M059J (cell line): ENCODE measurements around the gene SLC35G2. TPM values are rescaled to one million over a fixed set of nuclear protein-coding genes. Genes with fewer than 3 reads are reported as not detected.
"Not testable (repeated sequence)": the region's sequence is repeated elsewhere in the genome, so short reads cannot be mapped to it uniquely, and the experiment has no call there.

Experiments
- DNase-seq: peaks from one replicate; pipeline ENCODE4 v3.0.0-alpha.2; 2012; ENCODE audit warnings: low read depth
- total RNA-seq: library from RNA; depleted of rRNA; stranded (reverse); fragments of >200 nt; shearing (Covaris generic); gene quantifications from 2 replicates; pipeline ENCODE4 v1.2.3, GENCODE V29; 2014

SLC35G2 gene
- total RNA-seq, 1 experiment from 2014 or later, result 54.6 TPM

DNA sequence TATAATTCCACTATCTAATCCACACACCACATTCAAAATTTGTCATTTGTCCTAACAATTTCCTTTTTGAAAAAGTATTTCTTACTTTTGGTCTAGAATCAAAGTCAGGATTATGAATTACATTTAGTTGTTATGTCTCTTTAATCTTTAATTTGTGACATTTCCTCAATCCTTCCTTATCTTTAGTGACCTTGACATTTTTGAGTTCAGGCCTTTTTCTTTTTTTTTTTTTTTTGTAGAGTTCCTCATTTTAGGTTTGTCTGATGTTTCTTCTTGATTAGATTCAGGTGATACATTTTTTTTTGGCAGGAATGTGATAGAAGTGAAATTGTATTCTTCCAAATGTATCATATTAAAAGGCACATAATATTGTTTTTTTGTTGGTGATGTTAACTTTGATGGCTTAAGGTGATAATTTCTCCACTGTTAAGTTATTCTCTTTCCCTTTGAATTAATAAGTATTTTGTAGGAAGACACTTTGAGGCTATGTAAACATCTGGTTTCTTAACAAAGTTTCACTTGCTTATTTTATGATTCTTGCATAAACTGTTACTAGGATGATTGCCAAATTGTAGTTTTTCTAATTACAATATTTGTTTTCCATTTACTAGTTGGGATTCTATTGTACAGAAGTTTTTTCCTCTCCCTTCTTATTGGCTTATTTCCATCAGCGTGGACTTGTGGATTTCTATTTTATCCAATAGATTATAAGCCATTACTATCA lies 16.3 kb downstream of the SLC35G2 start:
- no peak for DNase-seq

DNA sequence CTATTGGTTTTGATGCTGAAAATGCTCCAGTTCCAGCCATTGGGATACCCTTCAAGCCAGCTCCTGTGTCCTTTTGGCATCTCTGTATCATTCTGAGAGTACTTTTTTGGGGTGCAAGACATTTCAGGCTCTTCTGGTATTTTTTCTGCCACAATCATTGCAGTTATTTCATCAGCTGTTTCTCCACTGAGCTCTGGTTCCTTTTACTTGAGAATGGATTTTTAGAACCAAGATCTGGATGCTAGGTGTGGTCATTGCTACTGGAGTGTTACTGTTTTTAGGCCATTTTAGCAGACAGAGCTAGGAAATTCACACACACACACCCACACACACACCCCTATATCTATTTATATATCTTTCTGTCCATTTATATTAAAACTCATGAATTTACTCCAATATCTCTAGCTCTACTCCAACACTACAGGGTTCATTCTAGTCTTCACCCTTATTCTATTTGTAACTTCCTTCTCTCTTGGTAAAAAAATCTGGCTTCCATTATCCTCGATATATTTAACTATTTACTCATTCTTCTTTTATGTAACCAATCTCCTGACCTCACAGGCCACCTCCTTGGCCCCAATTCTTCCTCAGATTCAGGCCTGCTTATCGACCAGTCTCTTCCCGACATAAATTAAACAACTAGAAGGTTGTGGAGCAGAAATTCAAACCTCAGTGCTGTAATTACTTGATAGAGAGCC lies 17.0 kb downstream of the SLC35G2 start:
- DNase-seq, result peak; percentile 38

DNA sequence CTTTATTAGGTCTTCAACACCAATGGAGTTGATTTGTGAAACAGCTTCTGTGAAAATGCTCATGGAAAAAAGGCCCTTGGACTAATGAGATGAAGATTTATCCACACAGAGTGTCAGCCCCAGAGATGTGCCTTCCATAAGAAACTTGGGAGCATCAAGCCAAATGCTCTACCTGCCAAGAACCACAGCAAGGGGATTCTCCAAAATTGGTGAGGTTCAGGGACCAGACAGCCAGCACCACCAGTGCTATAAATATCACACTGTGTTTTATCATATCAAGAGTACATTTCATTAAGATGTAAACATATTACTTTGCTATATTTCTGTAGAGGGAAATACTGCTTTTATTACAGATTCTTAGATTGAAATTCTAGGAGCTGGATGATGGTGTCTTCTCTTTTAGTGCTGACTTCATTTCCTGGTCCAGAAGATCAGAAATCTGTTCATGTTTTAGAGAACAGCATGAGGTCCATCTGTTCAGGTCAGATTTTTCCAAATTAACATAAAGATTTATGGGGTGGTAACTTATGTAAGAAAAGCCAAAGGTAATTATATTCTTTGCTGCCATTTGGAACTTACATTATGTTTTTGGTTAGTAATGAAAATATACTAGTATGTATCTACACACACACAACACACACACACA lies 17.7 kb downstream of the SLC35G2 start:
- no peak for DNase-seq

DNA sequence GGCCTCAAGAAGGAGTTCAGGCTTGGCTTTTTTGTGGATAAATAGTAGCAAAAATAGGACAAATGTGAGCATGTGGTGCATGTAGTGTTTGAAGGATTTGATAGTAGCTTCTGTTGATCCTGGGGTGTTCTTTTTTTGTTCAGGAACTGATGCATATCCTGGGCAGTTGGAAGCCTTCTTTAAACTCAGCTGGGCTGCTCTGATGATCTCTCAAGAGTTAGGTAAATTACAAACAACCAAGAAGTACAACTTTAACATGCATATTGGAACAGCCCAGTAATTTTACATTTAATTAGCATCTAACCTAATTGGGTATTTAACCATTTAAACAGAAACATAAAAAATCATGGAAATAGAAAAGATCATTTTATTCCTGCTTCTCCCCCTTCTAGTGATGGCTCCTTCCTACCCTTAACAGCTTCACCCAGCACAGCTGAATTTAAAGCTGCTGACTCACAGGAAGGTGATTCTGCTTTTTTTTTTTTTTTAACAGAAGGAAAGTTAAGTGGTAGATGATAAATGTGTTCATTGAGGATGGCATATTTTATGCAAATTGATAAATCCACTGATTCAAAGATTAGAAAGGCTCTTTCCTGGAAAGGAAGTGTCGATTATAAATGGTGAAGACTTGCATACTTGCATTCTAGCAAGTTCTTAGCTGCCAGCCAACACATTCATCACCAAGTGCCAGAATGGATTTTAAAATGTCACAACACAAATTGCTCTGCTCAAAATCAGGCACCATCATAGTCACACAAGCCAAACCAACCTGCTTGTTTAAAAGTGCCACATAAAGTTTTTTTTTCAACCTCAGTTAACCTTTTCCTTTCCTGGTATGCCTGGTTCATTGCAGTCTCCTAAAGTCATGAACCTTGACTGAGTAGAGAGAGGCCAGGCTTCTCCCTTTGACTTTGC lies 20.0 kb downstream of the SLC35G2 start:
- peak; percentile 82 for DNase-seq

DNA sequence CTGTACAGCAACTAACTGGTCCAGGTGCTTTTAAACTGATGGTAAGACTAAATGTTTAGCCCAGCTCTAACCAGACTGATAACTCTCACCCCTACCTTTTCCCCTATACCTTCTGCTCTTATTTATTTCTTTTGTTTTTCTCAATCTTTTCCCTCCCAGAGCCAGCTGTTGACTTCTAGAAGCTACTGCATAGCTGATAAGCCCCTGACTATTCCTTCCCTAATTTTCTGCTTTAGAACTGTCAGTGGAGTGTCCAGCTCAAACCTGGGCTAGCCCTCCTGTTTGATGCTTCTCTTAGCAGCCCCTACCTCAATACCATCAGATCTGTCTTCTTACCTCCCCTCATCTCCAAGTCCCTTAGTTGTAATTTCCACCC lies 20.6 kb downstream of the SLC35G2 start:
- DNase-seq, result no peak

DNA sequence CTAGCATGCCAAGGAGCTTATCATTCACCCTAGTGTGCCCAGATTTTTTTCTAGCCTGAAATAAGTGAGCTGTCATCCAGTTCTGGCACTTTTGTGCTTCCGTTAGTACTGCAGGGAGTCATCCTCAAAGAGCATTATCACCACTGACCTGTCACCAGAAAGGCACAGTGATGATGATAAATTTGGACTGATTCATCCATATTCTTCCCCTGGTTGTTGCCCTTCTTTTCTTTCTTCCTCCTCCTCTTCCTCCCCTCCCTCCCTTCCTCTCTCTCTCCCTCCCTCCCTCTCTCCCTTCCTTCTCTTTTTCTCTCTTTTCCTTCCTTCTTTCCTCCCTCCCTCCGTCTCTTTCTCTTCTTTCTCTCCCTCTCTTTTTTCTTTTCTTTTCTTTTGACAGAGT lies 21.3 kb downstream of the SLC35G2 start:
- peak; percentile 51 for DNase-seq

DNA sequence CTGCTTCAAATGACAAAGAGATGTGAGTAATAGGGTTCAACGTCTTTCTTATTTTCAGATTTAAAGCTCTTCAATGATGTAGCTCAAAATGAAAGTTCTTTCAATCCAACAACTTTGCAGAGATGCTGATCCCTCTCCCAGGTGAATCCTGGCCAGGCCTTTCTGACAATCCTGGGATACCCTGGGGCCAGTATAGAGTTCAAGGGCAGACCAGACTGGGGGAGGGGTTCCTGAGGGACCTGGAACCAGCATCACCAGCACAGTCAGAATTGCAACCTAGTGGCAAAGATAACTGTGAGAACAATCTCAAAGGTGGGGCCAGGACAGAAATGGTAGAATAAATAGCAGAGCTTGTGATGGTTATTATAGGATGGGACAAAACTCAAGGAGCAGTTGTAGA lies 23.4 kb downstream of the SLC35G2 start:
- DNase-seq, result no peak

DNA sequence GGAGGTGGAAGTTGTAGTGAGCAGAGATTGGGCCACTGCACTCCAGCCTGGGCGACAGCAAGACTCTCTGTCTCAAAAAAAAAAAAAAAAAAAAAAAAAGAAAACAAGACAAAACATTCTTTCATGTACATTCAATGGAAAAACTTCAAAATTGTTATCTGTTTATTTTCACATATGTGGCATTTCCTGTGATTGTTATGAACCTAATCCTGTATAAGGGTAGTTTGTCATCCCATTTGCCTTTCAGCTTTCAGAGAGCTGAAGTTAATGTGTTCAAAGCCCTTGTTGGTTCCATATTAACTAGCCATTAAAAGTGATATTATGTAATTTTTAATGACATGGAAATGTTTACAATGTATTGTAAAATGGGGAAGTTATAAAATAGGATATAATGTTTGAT lies 25.8 kb downstream of the SLC35G2 start:
- DNase-seq, result no peak

DNA sequence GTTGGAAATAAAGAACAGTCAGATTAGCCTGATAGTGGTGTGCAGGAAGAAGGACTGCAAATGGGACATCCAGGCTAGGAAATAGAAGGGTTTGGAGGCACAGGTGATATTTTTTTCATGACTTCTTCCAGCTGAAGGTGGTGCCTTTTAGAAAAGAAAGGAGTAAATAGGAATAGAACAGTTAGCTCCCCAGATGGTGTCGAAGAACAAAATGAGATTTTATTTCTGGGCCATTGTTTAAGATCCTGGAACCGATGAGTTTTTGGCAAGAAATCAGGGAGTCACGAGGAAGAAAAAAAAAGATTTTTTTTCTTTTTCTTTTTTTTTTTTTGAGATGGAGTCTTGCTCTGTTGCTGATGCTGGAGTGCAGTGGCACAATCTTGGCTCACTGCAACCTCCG lies 33.3 kb downstream of the SLC35G2 start:
- DNase-seq, result no peak

DNA sequence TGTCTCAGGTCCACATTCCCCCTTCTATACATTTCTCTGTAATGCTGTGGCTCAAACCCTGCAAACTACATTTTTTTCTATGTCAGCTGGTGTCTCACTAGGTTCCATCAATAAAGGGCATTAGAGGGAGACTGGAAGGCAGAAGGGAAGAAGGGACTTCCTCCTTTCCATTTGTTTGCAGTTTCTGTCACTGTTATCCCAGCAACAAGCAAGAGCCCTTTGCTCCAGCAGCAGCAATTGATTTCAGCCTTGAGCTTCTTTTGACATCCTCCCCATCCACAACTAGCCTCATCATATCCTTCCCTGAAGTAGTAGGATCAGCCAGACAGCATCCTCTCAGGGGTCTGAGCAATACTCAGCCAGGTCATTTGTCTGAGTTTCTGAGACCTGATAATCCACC lies 37.7 kb downstream of the SLC35G2 start:
- DNase-seq, result no peak

DNA sequence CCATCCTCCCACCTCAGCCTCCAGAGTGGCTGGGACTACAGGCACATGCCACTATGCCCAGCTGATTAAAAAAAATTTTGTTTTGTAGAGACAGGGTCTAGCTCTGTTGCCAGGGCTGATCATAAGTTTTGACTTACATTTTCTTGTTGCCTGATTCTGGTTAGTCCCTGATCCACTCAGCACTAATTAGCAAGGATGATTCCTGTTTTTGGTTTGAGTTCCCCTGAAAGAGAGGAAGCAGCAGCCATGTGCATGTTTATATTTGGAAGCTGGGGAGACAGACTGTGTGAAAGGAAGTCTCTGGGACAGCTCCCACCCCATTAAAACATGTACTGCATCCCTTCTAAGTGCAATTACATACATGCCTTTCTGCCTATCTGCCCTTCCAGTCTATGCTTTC lies 39.5 kb downstream of the SLC35G2 start:
- peak; percentile 28 for DNase-seq

DNA sequence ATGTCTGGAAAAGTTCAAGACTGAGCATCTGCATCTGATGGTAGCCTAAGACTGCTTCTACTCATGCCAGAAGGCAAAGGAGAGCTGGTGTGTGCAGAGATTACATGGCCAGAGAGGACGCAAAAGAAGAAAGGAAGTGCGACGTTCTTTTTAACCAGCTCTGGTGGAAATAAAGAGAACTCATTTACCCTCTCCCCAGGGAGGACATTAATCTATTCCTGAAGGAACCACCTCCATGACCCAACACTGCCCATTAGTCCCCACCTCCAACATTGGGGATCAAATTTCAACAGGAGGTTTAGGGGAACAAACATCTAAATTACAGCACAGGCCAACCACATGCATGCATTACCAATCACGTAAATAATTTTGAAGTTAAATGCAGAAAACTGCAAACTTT lies 41.6 kb downstream of the SLC35G2 start:
- DNase-seq, result peak; percentile 53

DNA sequence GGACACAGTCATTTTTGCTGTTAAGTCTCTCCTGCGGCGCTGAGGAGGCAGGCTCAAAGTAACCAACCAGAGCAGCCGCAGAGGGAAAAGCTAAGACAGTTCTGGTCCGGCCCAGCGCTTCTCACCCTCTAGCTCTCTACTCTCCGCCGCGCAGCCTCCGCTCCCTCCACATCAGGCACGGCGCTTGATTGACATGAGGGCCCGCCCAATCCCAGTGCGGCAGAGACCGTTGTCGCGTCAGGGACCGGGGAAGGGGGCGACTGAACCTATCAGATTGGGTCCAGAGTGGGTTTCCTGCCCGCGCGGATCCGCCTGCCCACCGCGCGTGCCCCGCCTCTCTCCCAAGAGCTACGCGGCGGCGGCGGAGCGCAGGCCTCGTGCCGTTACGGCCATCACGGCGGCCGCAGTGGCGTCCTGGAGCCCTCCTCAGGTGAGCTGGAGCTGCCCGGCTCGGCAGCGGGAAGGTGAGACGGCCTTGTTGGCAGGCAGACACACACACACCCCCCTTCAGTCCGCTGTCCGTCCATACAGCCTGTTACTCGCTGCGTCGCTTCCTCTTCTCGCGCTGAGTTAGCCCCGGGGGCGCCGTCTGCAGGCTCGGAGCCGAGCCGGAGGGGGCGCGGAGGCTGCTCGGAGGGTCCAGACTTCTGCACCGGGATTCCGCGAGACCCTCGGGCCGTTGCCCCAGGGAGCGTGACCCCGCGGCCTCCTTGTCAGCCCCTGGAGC lies 43.1 kb downstream of the SLC35G2 start, which contains the start of gene NCK1:
Gene NCK1 (plus strand): TSS at position 319 of the 727 bp plus-strand sequence. CDS start 65,794 bp downstream, outside the sequence.
- peak; percentile 99 for DNase-seq

DNA sequence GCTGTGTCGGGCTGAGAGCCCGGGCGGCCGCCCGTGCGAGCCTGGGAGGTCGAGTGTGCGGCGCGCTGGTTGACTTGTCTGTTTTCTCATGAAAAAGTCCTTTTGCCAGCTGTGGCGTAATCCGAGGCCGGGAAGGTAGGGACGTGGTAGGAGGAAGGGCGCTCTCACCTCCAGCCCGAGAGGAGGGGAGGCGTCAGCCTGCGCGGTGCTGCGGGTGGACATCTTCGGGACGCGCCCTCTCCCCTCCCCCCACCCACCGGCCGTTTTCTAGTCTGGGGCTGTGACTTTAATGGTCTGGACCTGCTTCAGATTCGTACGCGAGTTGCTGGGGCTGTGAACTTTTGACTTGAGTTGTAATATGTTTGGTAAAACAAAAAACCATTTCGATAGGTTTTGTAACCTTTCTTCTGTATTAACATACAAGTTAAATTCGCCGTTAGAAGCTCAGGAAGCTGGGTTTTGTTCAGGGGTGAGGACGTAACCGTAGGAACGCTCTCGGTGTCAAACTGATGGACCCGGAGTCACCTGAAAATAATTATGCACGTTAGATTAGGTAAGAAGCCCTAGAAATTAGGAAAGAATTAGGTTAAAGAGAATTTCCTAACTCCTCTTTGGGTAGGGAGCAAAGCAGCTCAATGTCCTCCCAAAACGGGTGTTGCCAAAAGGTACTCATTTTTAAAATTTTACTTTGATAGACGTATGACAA lies 43.8 kb downstream of the SLC35G2 start:
- DNase-seq, result peak; percentile 81

DNA sequence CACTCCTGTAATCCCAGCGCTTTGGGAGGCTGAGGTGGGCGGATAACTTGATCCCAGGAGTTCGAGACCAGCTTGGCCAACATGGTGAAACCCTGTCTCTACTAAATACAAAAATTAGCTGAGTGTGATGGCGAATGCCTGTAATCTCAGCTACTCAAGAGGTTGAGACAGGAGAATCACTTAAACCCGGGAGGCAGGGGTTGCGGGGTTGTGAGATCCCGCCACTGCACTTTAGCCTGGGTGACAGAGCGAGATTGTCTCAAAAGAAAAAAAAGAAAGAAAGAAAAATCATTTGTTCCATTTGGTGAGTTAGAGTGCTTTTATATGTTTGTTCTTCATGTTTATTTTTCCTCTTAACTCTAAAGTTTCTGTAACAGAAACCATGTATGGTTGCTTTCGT lies 50.4 kb downstream of the SLC35G2 start:
- no peak for DNase-seq

DNA sequence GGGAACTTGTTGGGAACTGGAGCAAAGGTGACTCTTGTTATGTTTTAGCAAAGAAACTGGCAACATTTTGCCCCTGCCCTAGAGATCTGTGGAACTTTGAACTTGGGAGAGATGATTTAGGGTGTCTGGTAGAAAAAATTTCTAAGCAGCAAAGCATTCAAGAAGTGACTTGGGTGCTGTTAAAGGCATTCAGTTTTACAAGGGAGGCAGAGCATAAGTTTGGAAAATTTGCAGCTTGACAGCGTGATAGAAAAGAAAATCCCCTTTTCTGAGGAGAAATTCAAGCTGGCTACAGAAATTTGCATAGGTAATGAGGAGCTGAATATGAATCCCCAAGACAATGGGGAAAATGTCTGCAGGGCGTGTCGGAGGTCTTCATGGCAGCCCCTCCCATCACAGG lies 53.3 kb downstream of the SLC35G2 start:
- not testable (repeated sequence) for DNase-seq

DNA sequence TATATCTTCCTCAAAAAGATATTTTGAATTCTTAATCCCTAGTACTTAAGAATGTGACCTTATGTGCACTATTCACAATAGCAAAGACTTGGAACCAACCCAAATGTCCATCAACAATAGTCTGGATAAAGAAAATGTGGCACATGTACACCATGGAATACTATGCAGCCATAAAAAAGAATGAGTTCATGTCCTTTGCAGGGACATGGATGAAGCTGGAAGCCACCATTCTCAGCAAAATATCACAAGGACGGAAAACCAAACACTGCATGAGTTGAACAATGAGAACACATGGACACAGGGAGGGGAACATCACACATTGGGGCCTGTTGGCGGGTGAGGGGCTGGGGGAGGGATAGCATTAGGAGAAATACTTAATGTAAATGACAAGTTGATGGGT lies 60.6 kb downstream of the SLC35G2 start:
- DNase-seq, result not testable (repeated sequence)

DNA sequence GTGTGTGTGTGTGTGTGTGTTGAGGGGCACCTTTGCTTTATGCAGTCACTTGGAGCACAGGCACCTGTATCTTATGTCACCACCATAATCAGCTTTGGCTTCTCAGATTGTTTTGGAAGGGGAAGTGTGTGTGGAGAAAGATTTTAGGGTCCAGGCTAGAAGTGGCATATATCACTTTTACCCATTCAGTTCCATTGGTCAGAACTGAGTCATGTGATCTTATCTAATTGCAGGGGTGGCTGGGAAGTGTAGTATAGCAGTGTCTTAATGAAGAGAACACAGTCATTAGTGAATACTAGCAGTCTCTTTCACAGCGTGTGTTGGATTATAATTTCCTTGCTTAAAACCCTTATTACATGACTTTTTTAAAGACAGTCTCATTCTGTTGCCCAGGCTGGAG lies 63.6 kb downstream of the SLC35G2 start:
- DNase-seq, result peak; percentile 45

DNA sequence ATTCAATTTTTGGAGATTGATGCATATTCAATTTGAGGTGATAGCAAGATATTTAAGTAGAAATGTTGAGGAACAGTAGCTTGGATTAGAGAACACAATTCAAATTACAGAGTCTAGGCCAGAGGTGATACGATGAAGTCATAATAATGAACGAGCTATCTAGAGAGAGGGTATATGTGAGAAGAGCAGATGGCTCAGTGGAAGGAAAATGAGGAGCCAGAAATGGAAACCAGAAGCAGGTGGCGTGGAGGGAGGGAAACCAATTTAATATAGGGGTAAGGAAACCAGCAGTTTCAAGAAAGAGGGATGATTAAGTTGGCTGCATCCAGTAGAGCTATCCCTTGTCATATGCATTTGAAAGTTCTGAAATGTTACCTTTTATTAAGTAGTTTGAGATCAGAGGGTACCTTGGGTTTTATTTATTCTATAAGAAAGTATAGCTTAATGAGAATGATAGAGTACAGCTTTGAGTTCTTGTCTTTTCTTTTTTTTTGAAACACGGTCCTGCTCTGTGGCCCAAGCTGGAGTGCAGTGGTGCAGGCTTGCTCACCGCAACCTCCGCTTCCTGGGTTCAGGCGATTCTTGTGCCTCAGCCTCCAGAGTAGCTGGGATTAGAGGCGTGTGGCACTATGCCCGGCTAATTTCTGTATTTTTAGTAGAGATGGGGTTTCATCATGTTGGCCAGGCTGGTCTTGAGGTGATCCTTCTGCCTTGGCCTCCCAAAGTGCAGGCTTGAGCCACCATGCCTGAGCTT lies 65.2 kb downstream of the SLC35G2 start:
- DNase-seq, result no peak
